Thyroid gland (tissue), 4 donors: ENCODE measurements around the gene TMEM167A. TPM values are rescaled to one million over a fixed set of nuclear protein-coding genes. Genes with fewer than 3 reads are reported as not detected.

Experiments used
- DNase-seq, 2 donors: peaks; one replicate each; pipeline ENCODE4 v3.0.0-alpha.2; 2019
- H3K27ac ChIP-seq, 3 donors: fragments of 200-600 bp; sonication (generic); 1 replicate in 2 of 3; 2 replicates in 1 of 3; pipeline ENCODE4 v1.5.1; 2016 to 2019; ENCODE audit warnings: mild to moderate bottlenecking in 1 of 3, moderate library complexity in 1 of 3
- H3K27me3 ChIP-seq: fragments of 200-600 bp; sonication (generic); one replicate; pipeline ENCODE4 v1.5.1; 2019
- H3K36me3 ChIP-seq, 2 donors: fragments of 200-600 bp; sonication (generic); one replicate each; pipeline ENCODE4 v1.5.1; 2016 to 2019
- H3K4me1 ChIP-seq, 2 donors: fragments of 200-600 bp; sonication (generic); one replicate each; pipeline ENCODE4 v1.5.1; 2017 to 2019
- H3K4me3 ChIP-seq, 3 donors: fragments of 200-600 bp; sonication (generic); replicated peaks in 1 of 3; 1 replicate in 2 of 3; 2 replicates in 1 of 3; pipeline ENCODE4 v1.5.1; 2016; ENCODE audit warnings: mild to moderate bottlenecking in 1 of 3
- H3K9me3 ChIP-seq: fragments of 200-600 bp; sonication (generic); one replicate; pipeline ENCODE4 v1.5.1; 2017
- CTCF ChIP-seq, 6 experiments: fragments of 200-600 bp in 3 of 6; fragments of 450-650 bp in 3 of 6; sonication (generic) in 3 of 6; IDR thresholded peaks; one replicate each; pipeline ENCODE4 v1.5.1; 2016 to 2019; ENCODE audit warnings: antibody characterized with exemption in 6 of 6, mild to moderate bottlenecking in 2 of 6, inconsistent platforms in 1 of 6, moderate library complexity in 1 of 6
- POLR2A ChIP-seq, 2 donors: fragments of 450-650 bp; IDR thresholded peaks; one replicate each; pipeline ENCODE4 v1.6.1; 2017; ENCODE audit warnings: antibody characterized with exemption in 2 of 2, mild to moderate bottlenecking in 2 of 2, moderate library complexity in 1 of 2
- WGBS, 2 donors: methylation state at CpG; one replicate each; pipeline ENCODE4 v1.1.5; 2017; 5-methylcytosine and 5-hydroxymethylcytosine counted together
- intact Hi-C: fragments of 100-400 bp; cut with DNase I; formaldehyde crosslinking; loops from one replicate; pipeline ENCODE4 v1.15.1; 2023
- total RNA-seq, 4 donors: library from RNA; depleted of rRNA; stranded (reverse); fragments of >200 nt; gene quantifications; one replicate each; pipeline ENCODE4 v1.2.3, GENCODE V29; 2016

The TMEM167A gene
- total RNA-seq, 4 donors from 2014 or later: 38.2 to 51.1 (median 49.2) TPM

GRCh38 chr5:83049370-83049885 lies 27.8 kb downstream of the TMEM167A start:
- H3K4me1 ChIP-seq: no peaks in the 10 kb centered on the region
- no peaks in the 10 kb centered on the region for H3K36me3 ChIP-seq
- no peak for DNase-seq
- intact Hi-C loops: no loop called here
- H3K27me3 ChIP-seq: no peaks in the 10 kb centered on the region
- no peaks in the 10 kb centered on the region for H3K9me3 ChIP-seq
- H3K27ac ChIP-seq: no peak overlapping the region
- no peak overlapping the region for H3K4me3 ChIP-seq
- TF ChIP-seq POLR2A (IDR thresholded peaks at IDR 0.05): no peak
- TF ChIP-seq CTCF (IDR thresholded peaks at IDR 0.05): no peak
- WGBS, 2 donors: 79 to 81% methylated on average over 3 of the region's 3 CpGs

- Histone ChIP-seq H3K27me3 (no peaks in the 10 kb centered on the region), H3K27ac (no peak overlapping the region), H3K36me3 (no peaks in the 10 kb centered on the region), H3K4me3 (no peak overlapping the region), H3K4me1 (no peaks in the 10 kb centered on the region), H3K9me3 (no peaks in the 10 kb centered on the region)
- no peak for DNase-seq
- WGBS, 2 donors: 85 to 92% methylated on average over 2 of the region's 2 CpGs
- TF ChIP-seq CTCF (IDR thresholded peaks at IDR 0.05) (no peak), POLR2A (IDR thresholded peaks at IDR 0.05) (no peak)
- intact Hi-C loops: no loop called here
Measured at GRCh38 chr5:83048811-83049210, 28.4 kb downstream of the TMEM167A start.

GRCh38 chr5:83048277-83048676 lies 28.9 kb downstream of the TMEM167A start:
- no peak for TF ChIP-seq POLR2A (IDR thresholded peaks at IDR 0.05)
- Histone ChIP-seq H3K4me3 (no peak overlapping the region), H3K36me3 (no peaks in the 10 kb centered on the region), H3K9me3 (no peaks in the 10 kb centered on the region), H3K4me1 (no peaks in the 10 kb centered on the region), H3K27ac (no peak overlapping the region), H3K27me3 (no peaks in the 10 kb centered on the region)
- intact Hi-C loops: no loop called here
- 68 to 76% methylated on average over 3 of the region's 3 CpGs for WGBS, 2 donors
- no peak for DNase-seq

- Histone ChIP-seq H3K27me3 (no peaks in the 10 kb centered on the region), H3K4me1 (no peaks in the 10 kb centered on the region), H3K36me3 (no peaks in the 10 kb centered on the region), H3K27ac (no peak overlapping the region), H3K4me3 (no peak overlapping the region), H3K9me3 (no peaks in the 10 kb centered on the region)
- TF ChIP-seq POLR2A (IDR thresholded peaks at IDR 0.05): no peak
- TF ChIP-seq CTCF (IDR thresholded peaks at IDR 0.05): no peak
- DNase-seq: no peak
- 47 to 52% methylated on average over 2 of the region's 2 CpGs for whole genome bisulfite sequencing, 2 donors
- intact Hi-C loops: no loop called here
Measured at GRCh38 chr5:83044926-83045325, 32.3 kb downstream of the TMEM167A start.

GRCh38 chr5:83042507-83042906 lies 34.7 kb downstream of the TMEM167A start:
- H3K4me1 ChIP-seq: no peaks in the 10 kb centered on the region
- H3K27me3 ChIP-seq: no peaks in the 10 kb centered on the region
- H3K27ac ChIP-seq: no peak overlapping the region
- H3K36me3 ChIP-seq: no peaks in the 10 kb centered on the region
- intact Hi-C loops: no loop called here
- H3K9me3 ChIP-seq: no peaks in the 10 kb centered on the region
- no peak for DNase-seq
- no peak for TF ChIP-seq POLR2A (IDR thresholded peaks at IDR 0.05)
- TF ChIP-seq CTCF (IDR thresholded peaks at IDR 0.05): no peak
- no peak overlapping the region for H3K4me3 ChIP-seq
- WGBS, 2 donors: 92 to 97% methylated on average over 3 of the region's 3 CpGs

GRCh38 chr5:83038924-83039323 lies 38.3 kb downstream of the TMEM167A start:
- intact Hi-C loops: no loop called here
- 77 to 94% methylated on average over 3 of the region's 3 CpGs for WGBS, 2 donors
- Histone ChIP-seq H3K36me3 (no peaks in the 10 kb centered on the region), H3K9me3 (no peaks in the 10 kb centered on the region), H3K4me3 (no peak overlapping the region), H3K27me3 (no peaks in the 10 kb centered on the region), H3K4me1 (no peaks in the 10 kb centered on the region), H3K27ac (no peak overlapping the region)
- DNase-seq: no peak
- TF ChIP-seq POLR2A (IDR thresholded peaks at IDR 0.05) (no peak), CTCF (IDR thresholded peaks at IDR 0.05) (no peak)
